GM12878 (cell line): Measurements from ENCODE around the gene NDE1.

Source experiments
- KDM1A ChIP-seq: fragments of 200-600 bp; sonication (generic); IDR thresholded peaks from 2 replicates; pipeline ENCODE4 v1.6.1; 2016; ENCODE audit warnings: borderline replicate concordance
- NFIC ChIP-seq: IDR thresholded peaks from 2 replicates; pipeline ENCODE4 v1.6.1; 2012; ENCODE audit warnings: low read depth, mild to moderate bottlenecking, inconsistent platforms, low read length, moderate library complexity
- POLR2AphosphoS5 ChIP-seq: IDR thresholded peaks from 2 replicates; pipeline ENCODE4 v1.6.1; 2011; ENCODE audit warnings: mild to moderate bottlenecking, low read length, inconsistent platforms
- ZNF24 ChIP-seq: fragments of 450-650 bp; IDR thresholded peaks from 2 replicates; pipeline ENCODE4 v1.6.1; 2017; ENCODE audit warnings: antibody characterized with exemption, mild to moderate bottlenecking
- ZZZ3 ChIP-seq: IDR thresholded peaks from 2 replicates; pipeline ENCODE4 v1.6.1; 2011; ENCODE audit warnings: low read depth; ENCODE audit not compliant: control insufficient read depth, insufficient read length
- TF ChIP-seq, protein P1 (sequence below): IDR thresholded peaks from 2 replicates; pipeline ENCODE4 v1.6.1; 2012; ENCODE audit warnings: mild to moderate bottlenecking, low read depth, low read length
- TF ChIP-seq, protein P2 (sequence below), 3 experiments: IDR thresholded peaks in 2 of 3; conservative IDR thresholded peaks in 1 of 3; 2 replicates each; pipeline ENCODE4 v1.5.1; 2011; ENCODE audit warnings: low read depth in 3 of 3, low read length in 3 of 3, mild to moderate bottlenecking in 3 of 3, control low read depth in 2 of 3, moderate library complexity in 2 of 3, inconsistent platforms in 1 of 3, mixed read lengths in 1 of 3; ENCODE audit not compliant: control insufficient read depth in 2 of 3, insufficient read depth in 1 of 3; ENCODE audit errors: extremely low read depth in 1 of 3
- TF ChIP-seq, protein P3 (sequence below): IDR thresholded peaks from 2 replicates; pipeline ENCODE4 v1.6.1; 2011; ENCODE audit warnings: mild to moderate bottlenecking, low read depth, low read length, moderate library complexity; ENCODE audit not compliant: insufficient replicate concordance

DNA sequence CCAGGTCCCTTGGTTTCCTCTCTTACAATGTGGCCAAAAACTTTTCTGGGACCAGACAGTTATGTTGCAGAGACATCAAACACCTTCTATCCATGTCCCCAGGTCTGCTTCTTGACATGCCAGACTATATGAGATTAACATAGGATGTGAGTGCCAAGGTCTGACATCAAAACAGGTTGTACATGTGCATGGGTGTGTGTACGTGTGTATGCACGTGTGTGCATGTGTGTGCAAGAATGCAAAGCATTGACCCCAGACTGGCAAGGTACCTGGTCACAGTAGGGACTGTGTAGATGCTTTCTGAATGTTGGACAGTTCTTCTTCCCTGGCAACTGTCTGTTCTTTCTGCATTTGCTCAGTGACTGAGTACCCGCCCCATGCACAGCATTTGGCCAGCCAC, 85.6 kb downstream of the NDE1 start:
- TF ChIP-seq, protein P1, sequence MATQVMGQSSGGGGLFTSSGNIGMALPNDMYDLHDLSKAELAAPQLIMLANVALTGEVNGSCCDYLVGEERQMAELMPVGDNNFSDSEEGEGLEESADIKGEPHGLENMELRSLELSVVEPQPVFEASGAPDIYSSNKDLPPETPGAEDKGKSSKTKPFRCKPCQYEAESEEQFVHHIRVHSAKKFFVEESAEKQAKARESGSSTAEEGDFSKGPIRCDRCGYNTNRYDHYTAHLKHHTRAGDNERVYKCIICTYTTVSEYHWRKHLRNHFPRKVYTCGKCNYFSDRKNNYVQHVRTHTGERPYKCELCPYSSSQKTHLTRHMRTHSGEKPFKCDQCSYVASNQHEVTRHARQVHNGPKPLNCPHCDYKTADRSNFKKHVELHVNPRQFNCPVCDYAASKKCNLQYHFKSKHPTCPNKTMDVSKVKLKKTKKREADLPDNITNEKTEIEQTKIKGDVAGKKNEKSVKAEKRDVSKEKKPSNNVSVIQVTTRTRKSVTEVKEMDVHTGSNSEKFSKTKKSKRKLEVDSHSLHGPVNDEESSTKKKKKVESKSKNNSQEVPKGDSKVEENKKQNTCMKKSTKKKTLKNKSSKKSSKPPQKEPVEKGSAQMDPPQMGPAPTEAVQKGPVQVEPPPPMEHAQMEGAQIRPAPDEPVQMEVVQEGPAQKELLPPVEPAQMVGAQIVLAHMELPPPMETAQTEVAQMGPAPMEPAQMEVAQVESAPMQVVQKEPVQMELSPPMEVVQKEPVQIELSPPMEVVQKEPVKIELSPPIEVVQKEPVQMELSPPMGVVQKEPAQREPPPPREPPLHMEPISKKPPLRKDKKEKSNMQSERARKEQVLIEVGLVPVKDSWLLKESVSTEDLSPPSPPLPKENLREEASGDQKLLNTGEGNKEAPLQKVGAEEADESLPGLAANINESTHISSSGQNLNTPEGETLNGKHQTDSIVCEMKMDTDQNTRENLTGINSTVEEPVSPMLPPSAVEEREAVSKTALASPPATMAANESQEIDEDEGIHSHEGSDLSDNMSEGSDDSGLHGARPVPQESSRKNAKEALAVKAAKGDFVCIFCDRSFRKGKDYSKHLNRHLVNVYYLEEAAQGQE: no peak
- TF ChIP-seq, protein P2, sequence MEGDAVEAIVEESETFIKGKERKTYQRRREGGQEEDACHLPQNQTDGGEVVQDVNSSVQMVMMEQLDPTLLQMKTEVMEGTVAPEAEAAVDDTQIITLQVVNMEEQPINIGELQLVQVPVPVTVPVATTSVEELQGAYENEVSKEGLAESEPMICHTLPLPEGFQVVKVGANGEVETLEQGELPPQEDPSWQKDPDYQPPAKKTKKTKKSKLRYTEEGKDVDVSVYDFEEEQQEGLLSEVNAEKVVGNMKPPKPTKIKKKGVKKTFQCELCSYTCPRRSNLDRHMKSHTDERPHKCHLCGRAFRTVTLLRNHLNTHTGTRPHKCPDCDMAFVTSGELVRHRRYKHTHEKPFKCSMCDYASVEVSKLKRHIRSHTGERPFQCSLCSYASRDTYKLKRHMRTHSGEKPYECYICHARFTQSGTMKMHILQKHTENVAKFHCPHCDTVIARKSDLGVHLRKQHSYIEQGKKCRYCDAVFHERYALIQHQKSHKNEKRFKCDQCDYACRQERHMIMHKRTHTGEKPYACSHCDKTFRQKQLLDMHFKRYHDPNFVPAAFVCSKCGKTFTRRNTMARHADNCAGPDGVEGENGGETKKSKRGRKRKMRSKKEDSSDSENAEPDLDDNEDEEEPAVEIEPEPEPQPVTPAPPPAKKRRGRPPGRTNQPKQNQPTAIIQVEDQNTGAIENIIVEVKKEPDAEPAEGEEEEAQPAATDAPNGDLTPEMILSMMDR (IDR thresholded peaks at IDR 0.05 in 2 of 3, conservative IDR thresholded peaks at IDR 0.05 in 1 of 3; ENCODE audit: control insufficient read depth in 2 of 3, extremely low read depth in 1 of 3, insufficient read depth in 1 of 3, low read depth in 3 of 3, low read length in 3 of 3): no peak
- TF ChIP-seq NFIC (no peak), ZNF24 (no peak), POLR2AphosphoS5 (no peak), ZZZ3 (no peak), KDM1A (no peak)
- TF ChIP-seq, protein P3, sequence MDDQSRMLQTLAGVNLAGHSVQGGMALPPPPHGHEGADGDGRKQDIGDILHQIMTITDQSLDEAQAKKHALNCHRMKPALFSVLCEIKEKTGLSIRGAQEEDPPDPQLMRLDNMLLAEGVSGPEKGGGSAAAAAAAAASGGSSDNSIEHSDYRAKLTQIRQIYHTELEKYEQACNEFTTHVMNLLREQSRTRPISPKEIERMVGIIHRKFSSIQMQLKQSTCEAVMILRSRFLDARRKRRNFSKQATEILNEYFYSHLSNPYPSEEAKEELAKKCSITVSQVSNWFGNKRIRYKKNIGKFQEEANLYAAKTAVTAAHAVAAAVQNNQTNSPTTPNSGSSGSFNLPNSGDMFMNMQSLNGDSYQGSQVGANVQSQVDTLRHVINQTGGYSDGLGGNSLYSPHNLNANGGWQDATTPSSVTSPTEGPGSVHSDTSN: no peak
